NCI-H2196 (cell line): ENCODE measurements around the gene CACNA2D3.
A peak's percentile ranks its signal among the peaks of the same experiment; 100 is the strongest.

ENCODE experiments used
- DNase-seq: peaks from one replicate; lab custom pipeline; 2025; ENCODE audit not compliant: unreplicated experiment; lab: John Stamatoyannopoulos, UW

Gene CACNA2D3

GRCh38 chr3:54126551-54126950, 4.2 kb downstream of the CACNA2D3 start:
- DNase-seq, result no peak

GRCh38 chr3:54127499-54128056, 5.2 kb downstream of the CACNA2D3 start:
- DNase-seq, result no peak

GRCh38 chr3:54131026-54131605, 8.8 kb downstream of the CACNA2D3 start:
- DNase-seq, result no peak

GRCh38 chr3:54131890-54132289, 9.5 kb downstream of the CACNA2D3 start:
- no peak for DNase-seq

- no peak for DNase-seq
These were observed 10.3 kb downstream of the CACNA2D3 start for GRCh38 chr3:54132685-54133084.

GRCh38 chr3:54133196-54133595, 10.8 kb downstream of the CACNA2D3 start:
- no peak for DNase-seq

- DNase-seq, result no peak
These were observed 11.8 kb downstream of the CACNA2D3 start for GRCh38 chr3:54134155-54134554.

GRCh38 chr3:54134713-54135112, 12.4 kb downstream of the CACNA2D3 start:
- no peak for DNase-seq

- no peak for DNase-seq
These were observed 15.0 kb downstream of the CACNA2D3 start for GRCh38 chr3:54137311-54137710.

GRCh38 chr3:54138937-54139547, 16.7 kb downstream of the CACNA2D3 start:
- no peak for DNase-seq

GRCh38 chr3:54139630-54140029, 17.3 kb downstream of the CACNA2D3 start:
- DNase-seq, result peak; percentile 0

GRCh38 chr3:54144284-54144683, 21.9 kb downstream of the CACNA2D3 start:
- no peak for DNase-seq

GRCh38 chr3:54146506-54147239, 24.3 kb downstream of the CACNA2D3 start:
- peak; percentile 65 for DNase-seq

- DNase-seq, result no peak
These were observed 28.6 kb downstream of the CACNA2D3 start for GRCh38 chr3:54150864-54151467.

- no peak for DNase-seq
These were observed 31.1 kb downstream of the CACNA2D3 start for GRCh38 chr3:54153477-54153876.

- no peak for DNase-seq
These were observed 35.5 kb downstream of the CACNA2D3 start for GRCh38 chr3:54157860-54158259.

- no peak for DNase-seq
These were observed 37.6 kb downstream of the CACNA2D3 start for GRCh38 chr3:54159917-54160316.

- no peak for DNase-seq
These were observed 41.1 kb downstream of the CACNA2D3 start for GRCh38 chr3:54163441-54163840.

- no peak for DNase-seq
These were observed 42.0 kb downstream of the CACNA2D3 start for GRCh38 chr3:54164192-54164975.

GRCh38 chr3:54165865-54166264, 43.5 kb downstream of the CACNA2D3 start:
- DNase-seq, result no peak

- DNase-seq, result no peak
These were observed 45.6 kb downstream of the CACNA2D3 start for GRCh38 chr3:54167999-54168398.
